ENCODE measurements around the gene CHN2. TPM values are rescaled to one million over a fixed set of nuclear protein-coding genes. Genes with fewer than 3 reads are reported as not detected.

Gene CHN2
- total RNA-seq, 1 experiment from 2014 or later, result 5.1 TPM

GRCh38 chr7:29391262-29391661 is 196.7 kb downstream of the CHN2 start:
- Mint-ChIP-seq H3K4me1 (ENCODE audit: insufficient read depth, unreplicated experiment) (no peaks in the 10 kb centered on the region), H3K36me3 (ENCODE audit: insufficient read depth, unreplicated experiment) (no peaks in the 10 kb centered on the region), H3K27ac (ENCODE audit: low read depth, unreplicated experiment) (no peak overlapping the region), H3K9me3 (ENCODE audit: unreplicated experiment) (no peaks in the 10 kb centered on the region), H3K4me3 (ENCODE audit: unreplicated experiment) (no peak overlapping the region), H3K27me3 (ENCODE audit: insufficient read depth, unreplicated experiment) (no peaks in the 10 kb centered on the region)
- CTCF ChIA-PET, result interaction anchor here (1.2 to 1.9 kb wide), 3 partner anchors 9 to 465 kb away, joined by 3 to 8 read pairs (median 5); no protein-coding TSS in a partner anchor
- no peak for DNase-seq (ENCODE audit: unreplicated experiment)
- POLR2A ChIA-PET, result no interaction called here
- no peak for TF ChIP-seq CTCF (IDR thresholded peaks at IDR 0.05; ENCODE audit: unreplicated experiment)
- BruUV-seq (replicated peaks), result no TSS peak
- intact Hi-C loops (cut with micrococcal nuclease), result no loop called here

- Mint-ChIP-seq H3K36me3 (ENCODE audit: insufficient read depth, unreplicated experiment) (peaks cover 7% of the 10 kb centered on the region), H3K4me3 (ENCODE audit: unreplicated experiment) (no peak overlapping the region), H3K9me3 (ENCODE audit: unreplicated experiment) (no peaks in the 10 kb centered on the region), H3K4me1 (ENCODE audit: insufficient read depth, unreplicated experiment) (no peaks in the 10 kb centered on the region), H3K27me3 (ENCODE audit: insufficient read depth, unreplicated experiment) (no peaks in the 10 kb centered on the region), H3K27ac (ENCODE audit: low read depth, unreplicated experiment) (no peak overlapping the region)
- no peak for DNase-seq (ENCODE audit: unreplicated experiment)
- ChIA-PET CTCF (interaction anchor here (0.6 to 2.8 kb wide), 4 partner anchors 199 to 470 kb away, joined by 3 to 13 read pairs (median 3); no protein-coding TSS in a partner anchor), POLR2A (no interaction called here)
- intact Hi-C loops (cut with micrococcal nuclease), result no loop called here
- TF ChIP-seq CTCF (IDR thresholded peaks at IDR 0.05; ENCODE audit: unreplicated experiment), result no peak
- BruUV-seq (replicated peaks), result no TSS peak
Observed at GRCh38 chr7:29394321-29394720, 199.7 kb downstream of the CHN2 start.

GRCh38 chr7:29396563-29396962 is 202.0 kb downstream of the CHN2 start:
- Mint-ChIP-seq H3K9me3 (ENCODE audit: unreplicated experiment) (no peaks in the 10 kb centered on the region), H3K36me3 (ENCODE audit: insufficient read depth, unreplicated experiment) (peaks cover 11% of the 10 kb centered on the region), H3K4me1 (ENCODE audit: insufficient read depth, unreplicated experiment) (no peaks in the 10 kb centered on the region), H3K4me3 (ENCODE audit: unreplicated experiment) (no peak overlapping the region), H3K27ac (ENCODE audit: low read depth, unreplicated experiment) (no peak overlapping the region), H3K27me3 (ENCODE audit: insufficient read depth, unreplicated experiment) (no peaks in the 10 kb centered on the region)
- CTCF ChIA-PET, result interaction anchor here (1.7 to 2.8 kb wide), 4 partner anchors 12 to 475 kb away, joined by 8 to 15 read pairs (median 12); no protein-coding TSS in a partner anchor
- POLR2A ChIA-PET, result interaction anchor here (0.6 kb wide), 1 partner anchor 54 kb away, joined by 5 read pairs; no protein-coding TSS in a partner anchor
- intact Hi-C loops (cut with micrococcal nuclease), result no loop called here
- TF ChIP-seq CTCF (IDR thresholded peaks at IDR 0.05; ENCODE audit: unreplicated experiment), result no peak
- DNase-seq (ENCODE audit: unreplicated experiment), result no peak
- no TSS peak for BruUV-seq (replicated peaks)

GRCh38 chr7:29397398-29397797 is 202.8 kb downstream of the CHN2 start:
- ChIA-PET CTCF (interaction anchor here (1.7 to 2.8 kb wide), 4 partner anchors 11 to 476 kb away, joined by 8 to 15 read pairs (median 12); no protein-coding TSS in a partner anchor), POLR2A (interaction anchor here (1.4 kb wide), 1 partner anchor 16 kb away, joined by 3 read pairs; no protein-coding TSS in a partner anchor)
- H3K9me3 Mint-ChIP-seq (ENCODE audit: unreplicated experiment), result no peaks in the 10 kb centered on the region
- TF ChIP-seq CTCF (IDR thresholded peaks at IDR 0.05; ENCODE audit: unreplicated experiment), result no peak
- H3K4me3 Mint-ChIP-seq (ENCODE audit: unreplicated experiment), result no peak overlapping the region
- H3K27ac Mint-ChIP-seq (ENCODE audit: low read depth, unreplicated experiment), result no peak overlapping the region
- BruUV-seq (replicated peaks), result no TSS peak
- no peaks in the 10 kb centered on the region for H3K27me3 Mint-ChIP-seq (ENCODE audit: insufficient read depth, unreplicated experiment)
- H3K4me1 Mint-ChIP-seq (ENCODE audit: insufficient read depth, unreplicated experiment), result no peaks in the 10 kb centered on the region
- intact Hi-C loops (cut with micrococcal nuclease), result no loop called here
- no peak for DNase-seq (ENCODE audit: unreplicated experiment)
- peaks cover 11% of the 10 kb centered on the region for H3K36me3 Mint-ChIP-seq (ENCODE audit: insufficient read depth, unreplicated experiment)
